ENCODE results near the gene CHD3. TPM values are rescaled to one million over a fixed set of nuclear protein-coding genes. Genes with fewer than 3 reads are reported as not detected.
"Not testable (repeated sequence)": the region's sequence is repeated elsewhere in the genome, so short reads cannot be mapped to it uniquely, and the experiment has no call there.

Gene CHD3
- total RNA-seq, 1 experiment from 2014 or later: 73.7 TPM

- no peak for DNase-seq (ENCODE audit: extremely low read depth, low read depth)
Measured at GRCh38 chr17:7849751-7850504, 38.7 kb upstream of the CHD3 start.

- no peak for DNase-seq (ENCODE audit: extremely low read depth, low read depth)
Measured at GRCh38 chr17:7850701-7851437, 37.7 kb upstream of the CHD3 start.

- DNase-seq (ENCODE audit: extremely low read depth, low read depth): peak; percentile 87
Measured at GRCh38 chr17:7851438-7852261, 36.9 kb upstream of the CHD3 start.

GRCh38 chr17:7852262-7852670 lies 36.3 kb upstream of the CHD3 start:
- DNase-seq (ENCODE audit: extremely low read depth, low read depth): no peak

- DNase-seq (ENCODE audit: extremely low read depth, low read depth): no peak
Measured at GRCh38 chr17:7852919-7853690, 35.5 kb upstream of the CHD3 start.

GRCh38 chr17:7853691-7854038 lies 34.9 kb upstream of the CHD3 start:
- DNase-seq (ENCODE audit: extremely low read depth, low read depth): no peak

GRCh38 chr17:7854078-7854777 lies 34.4 kb upstream of the CHD3 start:
- no peak for DNase-seq (ENCODE audit: extremely low read depth, low read depth)

GRCh38 chr17:7854851-7855659 lies 33.5 kb upstream of the CHD3 start, which contains the start of gene TMEM88:
Gene TMEM88, plus strand, starts transcription at chr17:7855066. Its CDS starts 9 bp downstream, at chr17:7855075.
- no peak for DNase-seq (ENCODE audit: extremely low read depth, low read depth)

- no peak for DNase-seq (ENCODE audit: extremely low read depth, low read depth)
Measured at GRCh38 chr17:7855660-7856010, 33.0 kb upstream of the CHD3 start.

- DNase-seq (ENCODE audit: extremely low read depth, low read depth): no peak
Measured at GRCh38 chr17:7856011-7856810, 32.4 kb upstream of the CHD3 start.

- DNase-seq (ENCODE audit: extremely low read depth, low read depth): peak; percentile 99
Measured at GRCh38 chr17:7856811-7857712, 31.5 kb upstream of the CHD3 start, which contains the start of gene NAA38. Gene NAA38, minus strand, starts transcription at chr17:7857559. Its CDS starts 96 bp downstream, at chr17:7857463.

- DNase-seq (ENCODE audit: extremely low read depth, low read depth): peak; percentile 91
Measured at GRCh38 chr17:7857713-7858521, 30.7 kb upstream of the CHD3 start, which contains the start of gene CYB5D1. Gene CYB5D1, plus strand, starts transcription at chr17:7858003. Its CDS starts 132 bp downstream, at chr17:7858135.

GRCh38 chr17:7858522-7858810 lies 30.1 kb upstream of the CHD3 start:
- DNase-seq (ENCODE audit: extremely low read depth, low read depth): no peak

GRCh38 chr17:7859028-7859427 lies 29.6 kb upstream of the CHD3 start:
- no peak for DNase-seq (ENCODE audit: extremely low read depth, low read depth)

GRCh38 chr17:7862692-7863437 lies 25.7 kb upstream of the CHD3 start:
- DNase-seq (ENCODE audit: extremely low read depth, low read depth): no peak

GRCh38 chr17:7864384-7864783 lies 24.2 kb upstream of the CHD3 start:
- DNase-seq (ENCODE audit: extremely low read depth, low read depth): not testable (repeated sequence)

All from NCI-H460 (cell line).